IPS-15b (cell line): ENCODE data around the gene OR2A5.

ENCODE experiments used
- H3K27me3 ChIP-seq: one replicate; pipeline ENCODE4 v1.6.1; 2013; ENCODE audit warnings: low read length; ENCODE audit not compliant: control insufficient read depth, insufficient read depth
- H3K36me3 ChIP-seq: one replicate; pipeline ENCODE4 v1.6.1; 2013; ENCODE audit warnings: low read length; ENCODE audit not compliant: control insufficient read depth, insufficient read depth
- H3K4me1 ChIP-seq: one replicate; pipeline ENCODE4 v1.6.1; 2013; ENCODE audit warnings: mild to moderate bottlenecking, low read length; ENCODE audit not compliant: control insufficient read depth, insufficient read depth
- H3K4me3 ChIP-seq: one replicate; pipeline ENCODE4 v1.5.1; 2013; ENCODE audit warnings: low read depth, low read length
- H3K9ac ChIP-seq: one replicate; pipeline ENCODE4 v1.6.1; 2013; ENCODE audit warnings: low read depth, mild to moderate bottlenecking, low read length
- H3K9me3 ChIP-seq: one replicate; pipeline ENCODE4 v1.6.1; 2013; ENCODE audit warnings: mild to moderate bottlenecking, low read length; ENCODE audit not compliant: control insufficient read depth, insufficient read depth

The OR2A5 gene

GRCh38 chr7:144087230-144087629, 38.5 kb downstream of the OR2A5 start:
- H3K4me1 ChIP-seq = no peaks in the 10 kb centered on the region
- no peaks in the 10 kb centered on the region for H3K36me3 ChIP-seq
- H3K27me3 ChIP-seq = no peaks in the 10 kb centered on the region
- no peak overlapping the region for H3K9ac ChIP-seq
- H3K9me3 ChIP-seq = no peaks in the 10 kb centered on the region
- H3K4me3 ChIP-seq = no peak overlapping the region

- no peak overlapping the region for H3K4me3 ChIP-seq
- H3K36me3 ChIP-seq = no peaks in the 10 kb centered on the region
- H3K4me1 ChIP-seq = no peaks in the 10 kb centered on the region
- H3K9ac ChIP-seq = no peak overlapping the region
- no peaks in the 10 kb centered on the region for H3K27me3 ChIP-seq
- H3K9me3 ChIP-seq = no peaks in the 10 kb centered on the region
Measured at GRCh38 chr7:144090667-144091066, 41.9 kb downstream of the OR2A5 start.

- Histone ChIP-seq H3K27me3 (no peaks in the 10 kb centered on the region), H3K4me3 (no peak overlapping the region), H3K9me3 (no peaks in the 10 kb centered on the region), H3K4me1 (no peaks in the 10 kb centered on the region), H3K36me3 (no peaks in the 10 kb centered on the region), H3K9ac (no peak overlapping the region)
Measured at GRCh38 chr7:144098776-144099175, 50.0 kb downstream of the OR2A5 start.

- no peak overlapping the region for H3K4me3 ChIP-seq
- H3K27me3 ChIP-seq = no peaks in the 10 kb centered on the region
Measured at GRCh38 chr7:144100607-144101006, 51.9 kb downstream of the OR2A5 start.

GRCh38 chr7:144102041-144102440, 53.3 kb downstream of the OR2A5 start:
- no peaks in the 10 kb centered on the region for H3K27me3 ChIP-seq
- no peak overlapping the region for H3K9ac ChIP-seq
- no peak overlapping the region for H3K4me3 ChIP-seq
- H3K9me3 ChIP-seq = no peaks in the 10 kb centered on the region
- H3K4me1 ChIP-seq = no peaks in the 10 kb centered on the region
- H3K36me3 ChIP-seq = no peaks in the 10 kb centered on the region

More at GRCh38 chr7:144100607-144101006, 51.9 kb downstream of the OR2A5 start:
- H3K9me3 ChIP-seq = no peaks in the 10 kb centered on the region
- no peaks in the 10 kb centered on the region for H3K36me3 ChIP-seq
- H3K9ac ChIP-seq = no peak overlapping the region
- H3K4me1 ChIP-seq = no peaks in the 10 kb centered on the region

GRCh38 chr7:144105211-144105610, 56.5 kb downstream of the OR2A5 start:
- Histone ChIP-seq H3K36me3 (no peaks in the 10 kb centered on the region), H3K4me1 (no peaks in the 10 kb centered on the region), H3K9me3 (no peaks in the 10 kb centered on the region), H3K4me3 (no peak overlapping the region), H3K27me3 (no peaks in the 10 kb centered on the region), H3K9ac (no peak overlapping the region)
